ENCODE results near the gene LRMDA.

The LRMDA gene

GRCh38 chr10:75582102-75582501 lies 150.7 kb downstream of the LRMDA start:
- H3K4me3 ChIP-seq (ENCODE audit: low read depth, low read length), result no peak overlapping the region
- TF ChIP-seq, protein P1, sequence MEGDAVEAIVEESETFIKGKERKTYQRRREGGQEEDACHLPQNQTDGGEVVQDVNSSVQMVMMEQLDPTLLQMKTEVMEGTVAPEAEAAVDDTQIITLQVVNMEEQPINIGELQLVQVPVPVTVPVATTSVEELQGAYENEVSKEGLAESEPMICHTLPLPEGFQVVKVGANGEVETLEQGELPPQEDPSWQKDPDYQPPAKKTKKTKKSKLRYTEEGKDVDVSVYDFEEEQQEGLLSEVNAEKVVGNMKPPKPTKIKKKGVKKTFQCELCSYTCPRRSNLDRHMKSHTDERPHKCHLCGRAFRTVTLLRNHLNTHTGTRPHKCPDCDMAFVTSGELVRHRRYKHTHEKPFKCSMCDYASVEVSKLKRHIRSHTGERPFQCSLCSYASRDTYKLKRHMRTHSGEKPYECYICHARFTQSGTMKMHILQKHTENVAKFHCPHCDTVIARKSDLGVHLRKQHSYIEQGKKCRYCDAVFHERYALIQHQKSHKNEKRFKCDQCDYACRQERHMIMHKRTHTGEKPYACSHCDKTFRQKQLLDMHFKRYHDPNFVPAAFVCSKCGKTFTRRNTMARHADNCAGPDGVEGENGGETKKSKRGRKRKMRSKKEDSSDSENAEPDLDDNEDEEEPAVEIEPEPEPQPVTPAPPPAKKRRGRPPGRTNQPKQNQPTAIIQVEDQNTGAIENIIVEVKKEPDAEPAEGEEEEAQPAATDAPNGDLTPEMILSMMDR (IDR thresholded peaks at IDR 0.05; ENCODE audit: borderline replicate concordance, insufficient read depth, low read depth, low read length), result no peak

DNA sequence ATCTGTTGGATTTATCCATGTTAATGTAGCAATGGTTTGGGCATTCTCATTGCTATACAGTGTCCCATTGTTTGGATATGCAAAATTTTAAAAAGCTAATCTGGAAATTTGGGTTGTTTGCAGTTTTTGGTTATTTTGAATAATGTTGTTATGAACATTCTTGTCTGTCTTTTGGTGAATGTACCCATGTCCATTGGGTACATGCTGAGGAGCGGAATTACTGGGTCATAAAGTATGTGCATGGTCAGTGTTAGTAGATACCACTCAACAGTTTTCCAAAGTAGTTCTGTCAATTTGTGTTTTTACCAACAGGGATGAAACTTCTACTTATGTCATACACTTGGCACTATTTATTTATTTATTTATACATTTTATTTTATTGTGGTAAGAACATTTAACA lies 153.9 kb downstream of the LRMDA start:
- TF ChIP-seq, protein P1 (IDR thresholded peaks at IDR 0.05; ENCODE audit: borderline replicate concordance, insufficient read depth, low read depth, low read length), result no peak
- H3K4me3 ChIP-seq (ENCODE audit: low read depth, low read length), result no peak overlapping the region

DNA sequence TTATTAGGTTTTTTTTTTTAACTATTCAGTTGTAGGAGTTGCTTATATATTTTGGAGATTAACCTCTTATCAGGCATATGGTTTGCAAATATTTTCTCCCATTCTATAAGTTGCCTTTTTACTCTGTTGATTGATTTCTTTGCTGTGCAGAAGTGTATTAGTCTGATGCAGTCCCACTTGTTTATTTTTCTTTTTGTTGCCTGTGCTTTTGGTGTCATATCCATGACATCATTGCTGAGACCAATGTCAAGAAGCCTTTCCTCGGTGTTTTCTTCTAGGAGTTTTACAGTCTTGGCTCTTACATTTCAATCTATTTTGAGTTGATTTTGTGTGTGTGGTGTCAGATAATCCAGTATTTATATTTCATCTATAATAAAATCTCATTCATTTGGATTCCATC lies 155.4 kb downstream of the LRMDA start:
- TF ChIP-seq, protein P1 (IDR thresholded peaks at IDR 0.05; ENCODE audit: borderline replicate concordance, insufficient read depth, low read depth, low read length), result no peak
- no peak overlapping the region for H3K4me3 ChIP-seq (ENCODE audit: low read depth, low read length)

DNA sequence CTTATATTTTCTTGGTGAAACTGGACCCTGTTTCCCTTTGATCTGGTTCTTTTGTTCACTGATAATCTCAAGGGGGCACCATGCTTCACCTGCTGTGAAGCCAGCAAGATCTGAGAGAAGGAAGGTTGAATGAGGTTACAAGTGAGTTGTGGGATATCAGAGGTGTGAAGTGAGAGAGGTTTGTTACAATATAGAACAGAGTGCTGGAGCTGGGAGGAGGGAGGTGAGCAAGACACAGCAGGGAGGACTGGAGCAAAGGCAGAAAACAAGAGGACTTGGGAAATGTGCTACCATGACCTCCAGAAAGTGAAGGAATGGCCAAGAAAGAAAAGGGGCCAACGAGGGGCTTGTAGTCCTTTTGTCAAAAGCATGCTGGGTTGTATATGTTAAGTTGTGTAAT lies 156.6 kb downstream of the LRMDA start:
- TF ChIP-seq, protein P1 (IDR thresholded peaks at IDR 0.05; ENCODE audit: borderline replicate concordance, insufficient read depth, low read depth, low read length), result no peak
- H3K4me3 ChIP-seq (ENCODE audit: low read depth, low read length), result no peak overlapping the region

GRCh38 chr10:75589895-75590654 lies 158.7 kb downstream of the LRMDA start:
- TF ChIP-seq, protein P1 (IDR thresholded peaks at IDR 0.05; ENCODE audit: borderline replicate concordance, insufficient read depth, low read depth, low read length), result no peak
- no peak overlapping the region for H3K4me3 ChIP-seq (ENCODE audit: low read depth, low read length)

GRCh38 chr10:75592151-75592787 lies 160.8 kb downstream of the LRMDA start:
- TF ChIP-seq, protein P1 (IDR thresholded peaks at IDR 0.05; ENCODE audit: borderline replicate concordance, insufficient read depth, low read depth, low read length), result no peak
- H3K4me3 ChIP-seq (ENCODE audit: low read depth, low read length), result no peak overlapping the region
